SK-N-SH (cell line): ENCODE measurements around the gene ZFP90. TPM values are rescaled to one million over a fixed set of nuclear protein-coding genes. Genes with fewer than 3 reads are reported as not detected.

Experiments used
- CTCF ChIA-PET: fragments of 300-600, 350-600 bp; formaldehyde crosslinking; extraction: SDS; loops from one replicate; lab custom pipeline; 2021; lab: Yijun Ruan, JAX
- POLR2A ChIA-PET: fragments of 350-600 bp; sonication (Branson Sonifier 250); formaldehyde crosslinking; extraction: SDS; loops from one replicate; lab custom pipeline; 2020; ENCODE audit warnings: antibody characterized with exemption, inconsistent platforms; lab: Yijun Ruan, JAX
- DNase-seq: peaks from one replicate; pipeline ENCODE4 v3.0.0; 2012
- H2AFZ ChIP-seq: fragments of 200-600 bp; sonication (generic); 2 replicates; pipeline ENCODE4 v1.8.1; 2016; ENCODE audit warnings: antibody characterized with exemption, mild to moderate bottlenecking, low read depth
- H3F3A ChIP-seq: fragments of 200-600 bp; sonication (generic); replicated peaks from 2 replicates; pipeline ENCODE3; 2016; ENCODE audit warnings: antibody characterized with exemption, mild to moderate bottlenecking; ENCODE audit not compliant: insufficient read depth
- H3K27ac ChIP-seq, 2 experiments: fragments of 200-500 bp in 1 of 2; fragments of 200-600 bp in 1 of 2; sonication (Bioruptor generic) in 1 of 2; sonication (generic), shearing (Covaris generic) in 1 of 2; 2 replicates each; pipeline versions ENCODE4 v1.5.1 to v1.6.1; 2014 to 2016; ENCODE audit warnings: low read depth in 2 of 2, inconsistent platforms in 1 of 2, low read length in 1 of 2, mild to moderate bottlenecking in 1 of 2, mixed read lengths in 1 of 2
- H3K27me3 ChIP-seq: fragments of 200-600 bp; sonication (generic), shearing (Covaris generic); 2 replicates; pipeline ENCODE4 v1.6.1; 2016; ENCODE audit warnings: mixed run types; ENCODE audit not compliant: insufficient read depth
- H3K36me3 ChIP-seq, 2 experiments: fragments of 200-500 bp in 1 of 2; fragments of 200-600 bp in 1 of 2; sonication (Bioruptor generic) in 1 of 2; sonication (generic) in 1 of 2; replicated peaks in 1 of 2; 2 replicates each; pipeline versions ENCODE3 to v1.5.1; 2014 to 2016; ENCODE audit warnings: low read length in 1 of 2, mild to moderate bottlenecking in 1 of 2; ENCODE audit not compliant: insufficient read depth in 2 of 2, control insufficient read depth in 1 of 2
- H3K4me1 ChIP-seq, 2 experiments: fragments of 200-500 bp in 1 of 2; fragments of 200-600 bp in 1 of 2; sonication (Bioruptor generic) in 1 of 2; sonication (generic), shearing (Covaris generic) in 1 of 2; 2 replicates each; pipeline versions ENCODE4 v1.5.1 to v1.6.1; 2014 to 2016; ENCODE audit warnings: low read depth in 1 of 2, low read length in 1 of 2, mixed run types in 1 of 2; ENCODE audit not compliant: insufficient read depth in 2 of 2, control insufficient read depth in 1 of 2
- H3K4me2 ChIP-seq: fragments of 200-600 bp; sonication (generic), shearing (Covaris generic); 2 replicates; pipeline ENCODE4 v1.6.1; 2017; ENCODE audit warnings: mixed run types
- H3K4me3 ChIP-seq, 2 experiments: fragments of 200-500 bp in 1 of 2; fragments of 200-600 bp in 1 of 2; sonication (Bioruptor generic) in 1 of 2; sonication (generic), shearing (Covaris generic) in 1 of 2; 2 replicates each; pipeline versions ENCODE4 v1.5.1 to v1.8.1; 2014 to 2016; ENCODE audit warnings: low read depth in 2 of 2, inconsistent platforms in 1 of 2, low read length in 1 of 2, mild to moderate bottlenecking in 1 of 2, mixed read lengths in 1 of 2, moderate library complexity in 1 of 2
- H3K79me2 ChIP-seq: fragments of 200-600 bp; sonication (generic); 2 replicates; pipeline ENCODE4 v1.8.1; 2017; ENCODE audit warnings: mild to moderate bottlenecking; ENCODE audit not compliant: insufficient read depth
- H3K9ac ChIP-seq: fragments of 200-600 bp; sonication (generic); 2 replicates; pipeline ENCODE4 v1.6.1; 2017; ENCODE audit warnings: mixed run types
- H3K9me2 ChIP-seq: fragments of 200-600 bp; sonication (generic); 2 replicates; pipeline ENCODE4 v1.6.1; 2017; ENCODE audit warnings: mixed run types
- H3K9me3 ChIP-seq: fragments of 200-600 bp; sonication (generic); 2 replicates; pipeline ENCODE4 v1.6.1; 2017; ENCODE audit warnings: mixed run types, mild to moderate bottlenecking, moderate library complexity
- H4K20me1 ChIP-seq: fragments of 200-600 bp; sonication (generic); 2 replicates; pipeline ENCODE4 v1.6.1; 2017; ENCODE audit warnings: mild to moderate bottlenecking, mixed run types; ENCODE audit not compliant: insufficient read depth
- CHD2 ChIP-seq: fragments of 150-350 bp; IDR thresholded peaks from 2 replicates; pipeline ENCODE4 v1.6.1; 2018; ENCODE audit warnings: low read length; ENCODE audit not compliant: partially characterized antibody
- ELF1 ChIP-seq: IDR thresholded peaks from 2 replicates; pipeline ENCODE4 v1.4.0; 2012
- EZH2phosphoT487 ChIP-seq: fragments of 200-600 bp; sonication (generic); IDR thresholded peaks from 2 replicates; pipeline ENCODE4 v1.6.1; 2017; ENCODE audit warnings: low read depth, mixed run types, mild to moderate bottlenecking, antibody characterized with exemption, moderate library complexity, borderline replicate concordance
- GABPA ChIP-seq: IDR thresholded peaks from 2 replicates; pipeline ENCODE4 v1.4.0; 2012; ENCODE audit warnings: low read depth, mild to moderate bottlenecking
- JUND ChIP-seq: IDR thresholded peaks from 2 replicates; pipeline ENCODE4 v1.4.0; 2012
- MEF2A ChIP-seq: IDR thresholded peaks from 2 replicates; pipeline ENCODE4 v1.4.0; 2012; ENCODE audit warnings: low read depth, borderline replicate concordance
- POLR2AphosphoS5 ChIP-seq: IDR thresholded peaks from 2 replicates; pipeline ENCODE4 v1.6.1; 2012; ENCODE audit warnings: low read depth, low read length
- RXRA ChIP-seq: IDR thresholded peaks from 2 replicates; pipeline ENCODE4 v1.4.0; 2012; ENCODE audit warnings: low read depth, mild to moderate bottlenecking, borderline replicate concordance
- TCF12 ChIP-seq: IDR thresholded peaks from 2 replicates; pipeline ENCODE4 v1.4.0; 2012
- YY1 ChIP-seq: IDR thresholded peaks from 2 replicates; pipeline ENCODE4 v1.4.0; 2012; ENCODE audit warnings: low read depth, mild to moderate bottlenecking
- WGBS: methylation state at CpG from one replicate; pipeline ENCODE4 v1.1.6; 2017; ENCODE audit warnings: low lambda C conversion rate; 5-methylcytosine and 5-hydroxymethylcytosine counted together
- polyA plus RNA-seq, 3 experiments: library from polyadenylated mRNA; depleted of rRNA; stranded (reverse); fragments of >200 nt; gene quantifications; 2 replicates each; pipeline ENCODE4 v1.2.3, GENCODE V29; 2012
- TF ChIP-seq, protein P1 (sequence below): IDR thresholded peaks from 2 replicates; pipeline ENCODE4 v1.4.0; 2012; ENCODE audit warnings: low read depth
- TF ChIP-seq, protein P2 (sequence below): fragments of 200-600 bp; sonication (generic); IDR thresholded peaks from 2 replicates; pipeline ENCODE4 v1.6.1; 2017; ENCODE audit warnings: antibody characterized with exemption, mild to moderate bottlenecking, moderate library complexity
- TF ChIP-seq, protein P3 (sequence below): IDR thresholded peaks from 2 replicates; pipeline ENCODE4 v1.4.0; 2012; ENCODE audit warnings: low read depth, borderline replicate concordance

The ZFP90 gene
- polyA plus RNA-seq, 1 of the 3 experiments (the other 2 are of a cell fraction): 9.9 TPM

DNA sequence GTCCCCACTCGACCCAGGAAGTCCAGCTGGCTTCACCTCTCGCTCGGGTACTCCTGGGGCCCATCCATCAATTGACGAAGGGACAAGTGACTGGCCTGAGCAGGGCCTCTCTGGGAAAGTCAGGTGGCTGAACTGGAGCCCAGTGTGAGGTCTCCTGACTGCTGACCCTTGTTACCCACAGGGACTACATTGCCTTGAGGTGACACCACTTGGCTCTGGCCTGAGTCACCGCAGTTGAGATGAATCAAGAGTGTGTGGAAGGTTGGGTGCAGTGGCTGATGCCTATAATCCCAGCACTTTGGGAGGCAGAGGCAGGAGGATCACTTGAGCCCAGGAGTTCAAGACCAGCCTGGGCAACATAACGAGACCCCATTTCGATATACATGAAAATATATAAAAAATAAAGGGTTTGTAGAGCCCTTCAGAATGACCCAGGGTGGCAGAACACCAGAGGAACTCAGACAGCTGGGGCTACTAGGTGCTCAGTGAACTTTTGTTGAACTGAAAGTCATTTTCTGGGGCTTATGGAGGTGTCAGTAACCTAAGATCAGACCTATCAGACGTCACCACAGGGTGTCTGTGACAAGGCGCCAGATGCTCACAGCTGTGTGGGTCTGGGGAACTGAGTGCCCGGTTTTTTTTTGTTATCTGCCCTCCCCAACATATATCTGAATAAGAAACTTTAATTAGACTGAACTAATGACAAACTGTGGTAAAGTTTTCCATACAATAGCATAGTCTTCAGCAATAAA, 14.8 kb upstream of the ZFP90 start:
- CTCF ChIA-PET: interaction anchor here (0.9 kb wide), 1 partner anchor 14 kb away, joined by 3 read pairs; no protein-coding TSS in a partner anchor
- WGBS: 47% methylated on average over 10 of the region's 10 CpGs

DNA sequence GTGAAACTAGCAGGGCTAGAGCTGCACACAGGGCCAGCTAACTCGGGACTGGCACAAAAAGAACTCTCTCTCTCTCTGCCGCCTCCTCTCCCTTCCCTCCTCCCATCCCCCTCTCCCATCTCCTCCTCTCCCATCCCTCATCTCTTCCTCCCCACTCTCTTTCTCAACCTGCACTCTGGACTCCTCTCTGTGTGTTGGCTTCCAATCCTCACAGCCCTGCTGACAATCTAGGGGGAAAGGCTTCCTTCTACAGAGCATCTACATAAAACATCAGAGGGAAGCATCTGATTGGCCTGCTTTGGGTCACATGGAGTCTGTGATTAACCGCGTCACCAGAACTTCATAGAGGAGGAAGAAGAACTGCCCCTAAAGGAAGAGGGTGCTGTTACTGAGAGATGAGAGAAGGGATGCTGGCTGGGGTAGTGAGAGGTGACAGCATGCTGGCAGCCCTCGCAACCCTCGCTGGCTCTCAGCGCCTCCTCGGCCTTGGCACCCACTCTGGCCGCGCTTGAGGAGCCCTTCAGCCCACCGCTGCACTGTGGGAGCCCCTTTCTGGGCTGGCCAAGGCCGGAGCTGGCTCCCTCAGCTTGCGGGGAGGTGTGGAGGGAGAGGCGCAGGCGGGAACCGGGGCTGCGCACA, 12.8 kb upstream of the ZFP90 start:
- CTCF ChIA-PET: interaction anchor here (0.8 to 4.3 kb wide), 3 partner anchors 9 to 275 kb away, joined by 3 to 36 read pairs (median 4); no protein-coding TSS in a partner anchor
- DNase-seq: no peak

More for the DNA sequence above, 14.8 kb upstream of the ZFP90 start:
- H3K4me1 ChIP-seq: peaks cover 4 to 9% of the 10 kb centered on the region in 2 experiments; a peak in 2 of 4 replicates
- no peaks in the 10 kb centered on the region for H3K36me3 ChIP-seq
- no peaks in the 10 kb centered on the region for H3K9me2 ChIP-seq
- H3K79me2 ChIP-seq: no peaks in the 10 kb centered on the region
- no peaks in the 10 kb centered on the region for H4K20me1 ChIP-seq
- no peak overlapping the region for H3K4me3 ChIP-seq
- no peaks in the 10 kb centered on the region for H3K9me3 ChIP-seq
- no peak overlapping the region for H3K9ac ChIP-seq
- H3F3A ChIP-seq: no peaks in the 10 kb centered on the region
- no peaks in the 10 kb centered on the region for H3K27me3 ChIP-seq
- H2AFZ ChIP-seq: no peak overlapping the region
- POLR2A ChIA-PET: no interaction called here
- DNase-seq: no peak
- H3K4me2 ChIP-seq: no peak overlapping the region
- no peak overlapping the region for H3K27ac ChIP-seq
- TF ChIP-seq JUND (no peak), RXRA (no peak), CHD2 (no peak), ELF1 (no peak), GABPA (no peak)
- TF ChIP-seq, protein P1, sequence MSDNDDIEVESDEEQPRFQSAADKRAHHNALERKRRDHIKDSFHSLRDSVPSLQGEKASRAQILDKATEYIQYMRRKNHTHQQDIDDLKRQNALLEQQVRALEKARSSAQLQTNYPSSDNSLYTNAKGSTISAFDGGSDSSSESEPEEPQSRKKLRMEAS: no peak
- TF ChIP-seq, protein P2, sequence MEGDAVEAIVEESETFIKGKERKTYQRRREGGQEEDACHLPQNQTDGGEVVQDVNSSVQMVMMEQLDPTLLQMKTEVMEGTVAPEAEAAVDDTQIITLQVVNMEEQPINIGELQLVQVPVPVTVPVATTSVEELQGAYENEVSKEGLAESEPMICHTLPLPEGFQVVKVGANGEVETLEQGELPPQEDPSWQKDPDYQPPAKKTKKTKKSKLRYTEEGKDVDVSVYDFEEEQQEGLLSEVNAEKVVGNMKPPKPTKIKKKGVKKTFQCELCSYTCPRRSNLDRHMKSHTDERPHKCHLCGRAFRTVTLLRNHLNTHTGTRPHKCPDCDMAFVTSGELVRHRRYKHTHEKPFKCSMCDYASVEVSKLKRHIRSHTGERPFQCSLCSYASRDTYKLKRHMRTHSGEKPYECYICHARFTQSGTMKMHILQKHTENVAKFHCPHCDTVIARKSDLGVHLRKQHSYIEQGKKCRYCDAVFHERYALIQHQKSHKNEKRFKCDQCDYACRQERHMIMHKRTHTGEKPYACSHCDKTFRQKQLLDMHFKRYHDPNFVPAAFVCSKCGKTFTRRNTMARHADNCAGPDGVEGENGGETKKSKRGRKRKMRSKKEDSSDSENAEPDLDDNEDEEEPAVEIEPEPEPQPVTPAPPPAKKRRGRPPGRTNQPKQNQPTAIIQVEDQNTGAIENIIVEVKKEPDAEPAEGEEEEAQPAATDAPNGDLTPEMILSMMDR: no peak

More for the DNA sequence above, 12.8 kb upstream of the ZFP90 start:
- H3K27me3 ChIP-seq: no peaks in the 10 kb centered on the region
- H3K27ac ChIP-seq: no peak overlapping the region
- peaks cover 10 to 14% of the 10 kb centered on the region in 2 experiments; a peak in 2 of 4 replicates for H3K4me1 ChIP-seq
- 51% methylated on average over 6 of the region's 17 CpGs for WGBS
- no peaks in the 10 kb centered on the region for H3K36me3 ChIP-seq
- no peaks in the 10 kb centered on the region for H4K20me1 ChIP-seq
- POLR2A ChIA-PET: no interaction called here
- no peaks in the 10 kb centered on the region for H3K9me3 ChIP-seq
- no peaks in the 10 kb centered on the region for H3F3A ChIP-seq
- H3K4me2 ChIP-seq: no peak overlapping the region
- no peak overlapping the region for H3K4me3 ChIP-seq
- no peak overlapping the region for H3K9ac ChIP-seq
- H2AFZ ChIP-seq: no peak overlapping the region
- H3K9me2 ChIP-seq: no peaks in the 10 kb centered on the region
- no peak for TF ChIP-seq JUND
- no peak for TF ChIP-seq TCF12
- TF ChIP-seq, protein P3, sequence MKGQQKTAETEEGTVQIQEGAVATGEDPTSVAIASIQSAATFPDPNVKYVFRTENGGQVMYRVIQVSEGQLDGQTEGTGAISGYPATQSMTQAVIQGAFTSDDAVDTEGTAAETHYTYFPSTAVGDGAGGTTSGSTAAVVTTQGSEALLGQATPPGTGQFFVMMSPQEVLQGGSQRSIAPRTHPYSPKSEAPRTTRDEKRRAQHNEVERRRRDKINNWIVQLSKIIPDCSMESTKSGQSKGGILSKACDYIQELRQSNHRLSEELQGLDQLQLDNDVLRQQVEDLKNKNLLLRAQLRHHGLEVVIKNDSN: no peak
- no peak for TF ChIP-seq MEF2A
- no peak for TF ChIP-seq ELF1
- no peak for TF ChIP-seq YY1
- TF ChIP-seq GABPA: no peak
- TF ChIP-seq POLR2AphosphoS5: no peak
- TF ChIP-seq EZH2phosphoT487: no peak
- no peaks in the 10 kb centered on the region for H3K79me2 ChIP-seq
